HG03108 (cell line): ENCODE results near the gene WDFY4.

Source experiments
- ATAC-seq: cut with Tn5 transposase; IDR thresholded peaks from one replicate; pipeline ENCODE4 v1.9.1; 2021; ENCODE audit warnings: moderate library complexity; ENCODE audit not compliant: unreplicated experiment

Gene WDFY4

GRCh38 chr10:48958598-48959190 is 274.0 kb downstream of the WDFY4 start:
- ATAC-seq: no peak

- no peak for ATAC-seq
Measured at GRCh38 chr10:48964038-48964437, 279.4 kb downstream of the WDFY4 start.

GRCh38 chr10:48965460-48965859 is 280.8 kb downstream of the WDFY4 start:
- no peak for ATAC-seq

GRCh38 chr10:48968036-48968435 is 283.4 kb downstream of the WDFY4 start:
- no peak for ATAC-seq

- ATAC-seq: no peak
Measured at GRCh38 chr10:48970046-48970445, 285.4 kb downstream of the WDFY4 start.

GRCh38 chr10:48970654-48971053 is 286.0 kb downstream of the WDFY4 start:
- ATAC-seq: no peak

GRCh38 chr10:48973065-48973464 is 288.4 kb downstream of the WDFY4 start:
- ATAC-seq: no peak

GRCh38 chr10:48974510-48975156 is 290.0 kb downstream of the WDFY4 start:
- no peak for ATAC-seq

- no peak for ATAC-seq
Measured at GRCh38 chr10:48976196-48976595, 291.5 kb downstream of the WDFY4 start.

GRCh38 chr10:48978318-48978717 is 293.6 kb downstream of the WDFY4 start:
- ATAC-seq: no peak

GRCh38 chr10:48981310-48981907 is 296.7 kb downstream of the WDFY4 start:
- no peak for ATAC-seq

- ATAC-seq: no peak
Measured at GRCh38 chr10:48982584-48982983, 297.9 kb downstream of the WDFY4 start.

GRCh38 chr10:48983648-48984351 is 299.1 kb downstream of the WDFY4 start:
- no peak for ATAC-seq

- ATAC-seq: no peak
Measured at GRCh38 chr10:48985621-48986158, 301.0 kb downstream of the WDFY4 start.

- ATAC-seq: no peak
Measured at GRCh38 chr10:48990226-48990625, 305.6 kb downstream of the WDFY4 start.

- no peak for ATAC-seq
Measured at GRCh38 chr10:48993627-48994026, 309.0 kb downstream of the WDFY4 start.

GRCh38 chr10:48996329-48996728 is 311.7 kb downstream of the WDFY4 start:
- ATAC-seq: no peak

- no peak for ATAC-seq
Measured at GRCh38 chr10:48999346-48999745, 314.7 kb downstream of the WDFY4 start.

- no peak for ATAC-seq
Measured at GRCh38 chr10:49000437-49001398, 316.0 kb downstream of the WDFY4 start.

GRCh38 chr10:49001402-49001801 is 316.7 kb downstream of the WDFY4 start:
- no peak for ATAC-seq
